GDM1 (cell line): ENCODE results near the gene GGPS1.
A peak's percentile ranks its signal among the peaks of the same experiment; 100 is the strongest.
"Not testable (repeated sequence)": the region's sequence is repeated elsewhere in the genome, so short reads cannot be mapped to it uniquely, and the experiment has no call there.

Experiments
- DNase-seq: peaks from one replicate; lab custom pipeline; 2025; lab: John Stamatoyannopoulos, UW

Gene GGPS1

GRCh38 chr1:235328271-235329138, at the start of gene GGPS1:
Gene GGPS1 (plus strand): TSS chr1:235328570. CDS start chr1:235335265, 6,695 bp downstream.
- DNase-seq, result peak; percentile 98

DNA sequence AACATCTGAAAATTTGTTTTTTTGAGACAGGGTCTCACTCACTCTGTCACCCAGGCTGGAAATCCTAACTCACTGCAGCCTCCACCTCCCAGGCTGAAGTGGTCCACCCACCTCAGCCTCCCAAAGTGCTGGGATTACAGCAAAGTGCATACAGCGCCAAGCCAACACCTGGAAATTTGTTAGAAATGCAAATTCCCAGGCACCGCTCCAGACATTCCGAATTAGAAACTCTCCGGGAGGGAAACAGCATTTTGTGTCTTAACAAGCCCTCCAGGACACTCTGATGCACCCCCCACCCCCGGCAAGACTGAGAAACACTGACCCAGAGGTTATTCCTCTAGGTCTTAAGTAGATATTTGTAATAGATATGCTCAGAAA, 49.5 kb upstream of the GGPS1 start:
- DNase-seq, result no peak

GRCh38 chr1:235279694-235280093, 48.7 kb upstream of the GGPS1 start:
- no peak for DNase-seq

DNA sequence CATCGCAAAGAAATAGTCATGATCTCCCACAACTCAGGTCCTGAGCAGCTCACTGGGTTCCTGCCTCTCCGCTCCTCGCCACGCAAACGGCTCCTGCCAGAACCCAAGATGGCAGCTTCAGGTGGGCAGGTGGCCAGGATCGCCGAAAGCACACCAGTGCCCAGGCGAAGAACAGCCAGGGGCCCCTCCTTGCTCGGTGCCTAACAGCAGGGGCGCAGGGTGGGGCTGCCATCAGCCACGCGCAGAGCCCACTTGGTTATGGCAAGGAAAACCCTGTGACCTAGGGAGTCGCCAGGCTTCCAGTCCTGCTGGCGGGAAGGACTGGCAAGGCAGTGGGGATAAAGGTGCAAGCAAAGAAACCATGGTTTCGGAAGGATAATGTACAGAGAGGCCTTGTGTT, 47.9 kb upstream of the GGPS1 start:
- no peak for DNase-seq

- DNase-seq, result not testable (repeated sequence)
These were observed 44.7 kb upstream of the GGPS1 start for GRCh38 chr1:235283636-235284035.

GRCh38 chr1:235284231-235284769, 44.1 kb upstream of the GGPS1 start:
- no peak for DNase-seq

DNA sequence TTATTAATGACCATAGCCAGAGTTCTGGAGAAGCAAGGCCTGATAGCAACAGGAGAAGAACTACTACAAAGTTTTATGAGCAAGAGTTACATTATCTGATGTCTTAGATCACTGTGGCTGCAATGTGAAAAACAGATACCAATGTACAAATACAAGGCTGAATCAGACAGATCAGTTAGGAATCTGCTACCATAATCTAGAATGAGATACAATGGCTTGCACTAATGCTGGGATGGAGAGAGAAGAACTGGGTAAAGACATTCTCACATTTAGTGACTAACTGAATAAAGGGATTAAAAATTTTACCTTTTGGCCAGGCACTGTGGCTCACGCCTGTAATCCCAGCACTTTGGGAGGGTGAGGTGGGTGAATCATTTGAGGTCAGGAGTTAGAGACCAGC, 41.7 kb upstream of the GGPS1 start:
- DNase-seq, result no peak

DNA sequence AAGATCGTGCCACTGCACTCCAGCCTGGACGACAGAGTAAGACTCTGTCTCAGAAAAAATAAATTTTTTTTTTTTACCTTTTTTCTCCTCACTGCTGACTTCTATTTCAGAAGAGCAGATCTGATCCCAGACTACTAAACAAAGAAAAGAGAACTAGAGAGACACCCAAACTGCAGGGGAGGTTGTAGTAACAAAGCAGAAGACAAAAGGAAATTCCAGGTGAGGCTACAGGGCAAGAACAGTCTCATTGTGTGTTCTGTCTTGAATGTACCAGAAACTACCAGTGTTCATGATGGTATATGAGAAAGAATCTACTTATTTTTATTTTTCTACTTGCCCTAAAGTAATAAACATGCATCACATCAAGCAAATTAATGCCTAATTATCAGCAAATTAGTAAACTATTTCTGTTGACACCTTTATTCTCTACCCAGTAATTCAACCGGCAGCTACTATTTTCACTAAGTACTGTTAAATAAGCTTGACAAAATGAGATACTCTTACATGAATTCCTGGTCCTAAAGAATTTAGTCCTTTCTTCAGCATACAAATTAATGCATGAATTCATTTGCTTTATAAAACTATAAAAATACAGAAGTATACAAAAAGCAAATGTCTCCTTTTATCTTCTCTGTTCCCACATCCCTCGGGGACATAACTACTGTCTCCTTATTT, 41.0 kb upstream of the GGPS1 start:
- DNase-seq, result no peak

GRCh38 chr1:235289859-235290739, 38.3 kb upstream of the GGPS1 start:
- no peak for DNase-seq

DNA sequence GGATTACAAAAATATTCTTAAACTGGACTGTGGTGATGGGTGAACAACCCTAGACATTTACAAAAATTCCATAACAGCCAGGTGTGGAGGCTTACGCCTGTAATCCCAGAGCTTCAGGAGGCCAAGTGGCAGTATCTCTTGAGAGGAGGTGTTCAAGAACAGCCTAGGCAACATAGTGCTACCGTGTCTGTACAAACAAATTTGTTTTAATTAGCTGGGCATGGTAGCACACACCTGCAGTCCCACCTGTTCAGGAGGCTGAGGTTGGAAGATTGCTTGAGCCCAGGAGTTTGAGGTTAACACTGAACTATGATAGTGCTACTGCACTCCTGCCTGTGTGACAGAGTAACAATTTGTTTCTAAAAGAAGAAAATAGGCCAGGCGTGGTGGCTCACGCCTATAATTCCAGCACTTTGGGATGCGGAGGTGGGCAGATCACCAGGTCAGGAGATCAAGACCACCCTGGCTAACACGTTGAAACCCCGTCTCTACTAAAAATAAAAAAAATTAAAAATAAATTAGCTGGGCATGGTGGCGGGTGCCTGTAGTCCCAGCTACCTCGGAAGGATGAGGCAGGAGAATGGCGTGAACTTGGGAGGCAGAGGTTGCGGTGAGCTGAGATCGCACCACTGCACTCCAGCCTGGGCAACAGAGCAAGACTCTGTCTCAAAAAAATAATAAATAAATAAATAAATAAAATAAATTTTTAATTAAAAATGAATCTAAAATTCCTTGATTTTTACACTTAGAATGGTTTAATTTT, 37.4 kb upstream of the GGPS1 start:
- no peak for DNase-seq

DNA sequence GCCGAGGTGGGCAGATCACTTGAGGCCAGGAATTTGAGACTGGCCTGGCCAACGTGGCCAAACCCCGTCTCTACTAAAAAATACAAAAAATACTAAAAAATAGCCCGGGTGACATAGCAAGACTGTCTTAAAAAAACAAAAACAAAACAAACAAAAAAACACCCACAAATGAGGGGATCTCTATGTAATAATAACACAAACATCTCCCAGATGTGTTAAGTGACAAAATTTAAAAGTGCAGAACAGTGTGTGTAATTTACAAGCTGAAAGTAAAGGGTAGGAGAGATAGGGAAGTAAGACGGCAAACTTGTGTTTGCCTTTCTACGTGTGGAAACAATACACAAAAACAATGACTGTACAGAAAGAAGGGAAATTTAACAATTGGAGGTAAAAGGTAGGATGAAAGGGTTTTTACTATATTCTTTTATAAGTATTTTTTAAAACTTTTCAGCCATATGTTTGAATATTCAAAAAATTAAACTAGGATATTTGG, 36.7 kb upstream of the GGPS1 start:
- no peak for DNase-seq

DNA sequence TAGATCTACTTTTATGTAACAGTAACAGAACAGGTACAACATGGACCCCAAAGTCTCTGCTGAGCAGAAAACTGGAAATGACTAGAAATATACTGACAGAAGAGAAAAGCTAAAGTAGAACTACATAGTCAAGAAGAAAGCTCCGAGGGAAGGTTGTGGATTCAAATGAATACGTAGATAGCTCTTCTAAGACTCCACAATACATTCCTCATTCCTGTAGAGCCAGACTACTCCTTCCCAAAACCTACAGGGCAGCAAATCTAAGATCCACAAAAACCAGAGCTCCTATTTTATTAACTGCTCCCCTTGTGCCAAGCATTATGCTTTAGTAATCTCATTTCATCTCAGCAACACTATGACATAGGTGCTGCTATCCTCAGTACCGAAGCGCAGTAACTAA, 35.6 kb upstream of the GGPS1 start:
- no peak for DNase-seq

DNA sequence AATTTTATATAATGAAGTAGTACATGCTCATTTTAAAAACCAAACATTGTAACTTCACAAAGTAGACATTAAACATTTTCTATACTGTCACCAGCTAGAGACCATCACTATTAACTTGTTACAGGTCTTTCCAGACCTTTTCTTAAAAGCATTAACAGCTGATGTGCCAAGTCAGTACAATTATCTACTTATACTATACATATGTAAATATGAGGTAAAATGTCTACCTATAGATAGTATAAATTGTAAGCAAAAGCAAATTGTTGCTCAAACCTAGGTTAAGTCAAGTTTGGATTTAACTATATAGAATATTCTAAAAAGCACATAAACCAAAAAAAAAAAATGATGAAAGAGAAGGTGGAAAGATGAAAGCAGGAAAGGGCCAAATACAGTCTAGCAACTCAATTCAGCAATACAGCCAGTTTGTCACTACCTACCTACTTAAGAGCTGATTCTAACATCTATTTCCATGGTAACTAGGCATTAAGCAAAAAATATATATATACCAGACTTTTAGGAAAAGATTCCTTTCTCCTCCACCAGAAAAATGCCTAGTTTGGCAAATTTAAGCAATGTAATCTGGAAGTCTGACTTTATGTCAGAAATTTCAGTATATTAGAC, 34.9 kb upstream of the GGPS1 start:
- DNase-seq, result no peak

DNA sequence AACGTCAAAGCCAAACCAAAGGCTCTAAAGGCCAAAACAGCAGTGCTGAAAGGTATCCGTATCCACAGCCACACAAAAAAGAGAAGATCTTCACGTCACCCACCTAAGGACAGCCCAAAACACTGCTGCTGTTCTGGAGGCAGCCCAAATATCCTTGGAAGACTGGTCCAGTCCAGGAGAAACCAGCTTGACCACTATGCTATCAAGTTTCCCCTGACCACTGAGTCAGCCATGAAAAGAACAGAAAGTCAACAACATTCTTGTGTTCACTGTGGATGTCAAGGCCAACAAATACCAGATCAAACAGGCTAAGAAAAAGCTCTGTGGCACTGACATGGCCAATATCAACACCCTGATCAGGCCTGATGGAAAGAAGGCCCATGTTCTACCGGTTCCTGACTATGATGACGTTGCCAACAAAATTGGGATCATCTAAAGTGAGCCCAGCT, 32.4 kb upstream of the GGPS1 start:
- DNase-seq, result no peak

DNA sequence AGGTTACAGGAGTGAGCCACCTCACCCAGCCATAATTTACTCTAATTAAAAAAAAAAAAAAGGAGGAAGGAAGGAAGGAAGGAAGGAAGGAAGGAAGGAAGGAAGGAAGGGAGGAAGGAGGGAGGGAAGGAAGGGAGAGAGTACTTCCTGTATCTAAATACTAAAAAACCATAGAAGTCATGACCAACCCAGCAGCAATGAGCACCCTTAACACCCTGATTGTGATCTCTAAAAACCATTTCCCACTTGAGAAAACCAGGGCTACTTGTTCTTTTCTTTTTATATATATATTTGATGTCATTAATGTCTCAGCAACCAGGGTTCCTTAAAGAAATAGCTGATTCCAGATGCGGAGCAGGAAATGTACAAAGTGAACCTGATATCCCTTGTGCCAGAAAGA, 31.6 kb upstream of the GGPS1 start:
- no peak for DNase-seq

- DNase-seq, result no peak
These were observed 30.8 kb upstream of the GGPS1 start for GRCh38 chr1:235297579-235297978.

DNA sequence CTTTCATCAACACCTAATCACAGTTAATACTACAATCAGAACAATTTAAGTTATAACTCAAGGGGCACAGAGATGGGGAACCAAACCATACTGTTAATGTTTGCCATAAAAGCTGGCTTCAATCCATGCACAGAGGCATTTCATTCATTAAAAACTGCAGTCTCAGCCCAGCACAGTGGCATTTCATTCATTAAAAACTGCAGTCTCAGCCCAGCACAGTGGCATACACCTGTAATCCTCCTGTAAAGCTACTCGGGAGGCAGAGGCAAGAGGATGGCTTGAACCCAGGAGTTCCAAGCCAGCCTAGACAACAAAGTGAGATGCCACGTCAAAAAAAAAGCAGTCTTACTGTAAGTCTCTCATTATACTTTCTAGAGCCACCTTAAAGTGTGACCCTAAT, 29.6 kb upstream of the GGPS1 start:
- DNase-seq, result no peak

DNA sequence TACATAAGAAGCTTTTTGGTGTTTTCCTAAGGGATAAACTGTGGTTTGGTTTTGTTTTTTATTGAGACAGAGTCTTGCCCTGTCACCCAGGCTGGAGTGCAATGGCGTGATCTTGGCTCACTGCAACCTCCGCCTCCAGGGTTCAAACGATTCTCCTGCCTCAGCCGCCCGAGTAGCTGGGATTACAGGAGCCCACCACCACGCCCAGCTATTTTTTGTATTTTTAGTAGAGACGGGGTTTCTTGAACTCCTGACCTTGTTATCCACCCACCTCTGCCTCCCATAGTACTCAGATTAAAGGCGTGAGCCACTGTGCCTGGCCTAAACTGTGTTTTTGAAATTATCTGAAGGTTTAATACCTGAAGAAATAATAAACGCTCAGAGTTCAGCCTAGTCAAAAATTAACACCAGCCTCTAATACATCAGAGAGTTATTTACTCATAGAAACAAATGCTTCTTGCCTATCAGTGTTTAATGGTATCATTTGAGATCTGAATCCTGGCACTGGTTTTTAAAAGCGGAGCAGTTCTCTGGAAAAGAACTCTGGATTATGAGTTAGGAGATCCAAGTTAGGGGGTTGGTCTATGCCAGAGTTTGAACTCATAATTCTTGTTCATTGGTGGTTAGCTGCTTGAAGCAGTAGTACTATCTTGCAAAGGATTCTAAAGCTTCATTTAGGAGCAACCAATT, 29.1 kb upstream of the GGPS1 start:
- no peak for DNase-seq

GRCh38 chr1:235302143-235302542, 26.2 kb upstream of the GGPS1 start:
- no peak for DNase-seq
